Astrocyte (in vitro differentiated cells and primary cell): ENCODE results near the gene MAP1B. TPM values are rescaled to one million over a fixed set of nuclear protein-coding genes. Genes with fewer than 3 reads are reported as not detected.

ENCODE experiments used
- DNase-seq: peaks from one replicate; pipeline ENCODE4 v3.0.0-alpha.2; 2010; ENCODE audit warnings: low read depth
- FAIRE-seq: peaks from 2 replicates; lab custom pipeline; 2011; peaks lifted over from hg19 to GRCh38; lab: Jason Lieb, UNC
- H2AFZ ChIP-seq: 2 replicates; pipeline ENCODE4 v1.6.0; 2012; ENCODE audit warnings: low read depth, low read length, inconsistent platforms
- H3K27ac ChIP-seq: 2 replicates; pipeline ENCODE4 v1.5.1; 2011; ENCODE audit warnings: low read depth, low read length, inconsistent platforms
- H3K27me3 ChIP-seq: 2 replicates; pipeline ENCODE4 v1.6.0; 2011; ENCODE audit warnings: low read length, inconsistent platforms; ENCODE audit not compliant: insufficient read depth
- H3K36me3 ChIP-seq: 2 replicates; pipeline ENCODE4 v1.5.1; 2011; ENCODE audit warnings: low read length, inconsistent platforms; ENCODE audit not compliant: insufficient read depth
- H3K4me1 ChIP-seq: 2 replicates; pipeline ENCODE4 v1.5.1; 2011; ENCODE audit warnings: low read length, inconsistent platforms; ENCODE audit not compliant: insufficient read depth
- H3K4me2 ChIP-seq: 2 replicates; pipeline ENCODE4 v1.6.0; 2012; ENCODE audit warnings: low read length, inconsistent platforms
- H3K4me3 ChIP-seq: 2 replicates; pipeline ENCODE4 v1.5.1; 2011; ENCODE audit warnings: low read depth, mild to moderate bottlenecking, low read length, inconsistent platforms; ENCODE audit not compliant: insufficient read depth
- H3K79me2 ChIP-seq: 2 replicates; pipeline ENCODE4 v1.6.0; 2012; ENCODE audit warnings: mild to moderate bottlenecking, low read length, inconsistent platforms; ENCODE audit not compliant: insufficient read depth
- H3K9ac ChIP-seq: 2 replicates; pipeline ENCODE4 v1.6.0; 2012; ENCODE audit warnings: mild to moderate bottlenecking, low read length, inconsistent platforms
- H3K9me3 ChIP-seq: 2 replicates; pipeline ENCODE4 v1.5.1; 2012; ENCODE audit warnings: low read depth, mild to moderate bottlenecking, low read length, inconsistent platforms; ENCODE audit not compliant: insufficient read depth
- H4K20me1 ChIP-seq: 2 replicates; pipeline ENCODE4 v1.6.0; 2012; ENCODE audit warnings: low read length, inconsistent platforms; ENCODE audit not compliant: insufficient read depth
- H3K27ac Mint-ChIP-seq: one replicate; pipeline ENCODE4 v1.8.0; 2021; ENCODE audit warnings: mild to moderate bottlenecking, mixed read lengths; ENCODE audit not compliant: unreplicated experiment
- H3K27me3 Mint-ChIP-seq: one replicate; pipeline ENCODE4 v1.8.0; 2021; ENCODE audit warnings: low read depth, mixed read lengths; ENCODE audit not compliant: unreplicated experiment
- H3K36me3 Mint-ChIP-seq: one replicate; pipeline ENCODE4 v1.8.0; 2021; ENCODE audit warnings: low read depth, mixed read lengths; ENCODE audit not compliant: unreplicated experiment
- H3K4me1 Mint-ChIP-seq: one replicate; pipeline ENCODE4 v1.8.0; 2021; ENCODE audit warnings: low read depth, mixed read lengths; ENCODE audit not compliant: unreplicated experiment
- H3K4me3 Mint-ChIP-seq: one replicate; pipeline ENCODE4 v1.8.0; 2021; ENCODE audit warnings: mild to moderate bottlenecking, moderate library complexity, mixed read lengths; ENCODE audit not compliant: unreplicated experiment
- H3K9me3 Mint-ChIP-seq: one replicate; pipeline ENCODE4 v1.8.0; 2021; ENCODE audit warnings: mild to moderate bottlenecking, mixed read lengths; ENCODE audit not compliant: unreplicated experiment
- EZH2 ChIP-seq: IDR thresholded peaks from 2 replicates; pipeline ENCODE4 v1.6.1; 2012; ENCODE audit warnings: mild to moderate bottlenecking, low read length, inconsistent platforms; ENCODE audit not compliant: insufficient read depth
- total RNA-seq: library from RNA; stranded (reverse); gene quantifications from 2 replicates; pipeline ENCODE4 v1.2.1, GENCODE V29; 2021
- TF ChIP-seq, protein P1 (sequence below): IDR thresholded peaks from 2 replicates; pipeline ENCODE4 v1.5.1; 2011; ENCODE audit warnings: low read depth, mild to moderate bottlenecking, inconsistent platforms, low read length, moderate library complexity; ENCODE audit not compliant: insufficient read depth

Gene MAP1B
- total RNA-seq, 1 donor from 2014 or later, result 476 TPM

DNA sequence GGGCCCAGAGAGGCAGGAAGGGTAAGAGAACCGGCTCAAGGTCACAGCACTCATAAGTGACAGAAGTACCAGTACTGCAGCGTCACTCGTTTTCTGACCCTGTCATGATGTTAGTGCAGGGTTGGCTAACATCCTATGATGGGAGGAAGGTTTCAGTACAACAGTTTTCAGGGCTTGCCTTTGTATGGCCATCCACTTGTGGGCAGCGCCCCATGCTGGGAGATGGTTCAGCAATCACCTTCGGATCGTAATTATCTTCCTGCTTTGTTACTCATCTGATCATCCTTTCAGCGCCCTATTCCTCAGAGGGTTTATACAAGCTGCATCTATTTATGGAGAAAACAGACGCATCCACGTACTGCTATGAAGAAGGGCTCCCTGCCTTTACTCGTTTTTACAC, 2.4 kb downstream of the MAP1B start:
- Histone ChIP-seq H3K4me1 (peaks cover 28% of the 10 kb centered on the region), H2AFZ (no peak overlapping the region), H3K27ac (peak overlapping the region; percentile 15), H4K20me1 (peaks cover 54% of the 10 kb centered on the region), H3K4me2 (peak overlapping the region; percentile 97), H3K9me3 (no peaks in the 10 kb centered on the region), H3K4me3 (peak overlapping the region; percentile 94), H3K9ac (peak overlapping the region; percentile 93), H3K36me3 (peaks cover 9% of the 10 kb centered on the region), H3K27me3 (no peaks in the 10 kb centered on the region), H3K79me2 (peaks cover 73% of the 10 kb centered on the region)
- H3K27ac Mint-ChIP-seq, result peak overlapping the region; percentile 50
- H3K9me3 Mint-ChIP-seq, result no peaks in the 10 kb centered on the region
- no peaks in the 10 kb centered on the region for H3K27me3 Mint-ChIP-seq
- H3K36me3 Mint-ChIP-seq, result peaks cover 13% of the 10 kb centered on the region
- peak overlapping the region; percentile 98 for H3K4me3 Mint-ChIP-seq
- peaks cover 39% of the 10 kb centered on the region for H3K4me1 Mint-ChIP-seq
- DNase-seq, result peak; percentile 46
- TF ChIP-seq EZH2, result no peak
- TF ChIP-seq, protein P1, sequence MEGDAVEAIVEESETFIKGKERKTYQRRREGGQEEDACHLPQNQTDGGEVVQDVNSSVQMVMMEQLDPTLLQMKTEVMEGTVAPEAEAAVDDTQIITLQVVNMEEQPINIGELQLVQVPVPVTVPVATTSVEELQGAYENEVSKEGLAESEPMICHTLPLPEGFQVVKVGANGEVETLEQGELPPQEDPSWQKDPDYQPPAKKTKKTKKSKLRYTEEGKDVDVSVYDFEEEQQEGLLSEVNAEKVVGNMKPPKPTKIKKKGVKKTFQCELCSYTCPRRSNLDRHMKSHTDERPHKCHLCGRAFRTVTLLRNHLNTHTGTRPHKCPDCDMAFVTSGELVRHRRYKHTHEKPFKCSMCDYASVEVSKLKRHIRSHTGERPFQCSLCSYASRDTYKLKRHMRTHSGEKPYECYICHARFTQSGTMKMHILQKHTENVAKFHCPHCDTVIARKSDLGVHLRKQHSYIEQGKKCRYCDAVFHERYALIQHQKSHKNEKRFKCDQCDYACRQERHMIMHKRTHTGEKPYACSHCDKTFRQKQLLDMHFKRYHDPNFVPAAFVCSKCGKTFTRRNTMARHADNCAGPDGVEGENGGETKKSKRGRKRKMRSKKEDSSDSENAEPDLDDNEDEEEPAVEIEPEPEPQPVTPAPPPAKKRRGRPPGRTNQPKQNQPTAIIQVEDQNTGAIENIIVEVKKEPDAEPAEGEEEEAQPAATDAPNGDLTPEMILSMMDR, result no peak
- FAIRE-seq, result no peak

DNA sequence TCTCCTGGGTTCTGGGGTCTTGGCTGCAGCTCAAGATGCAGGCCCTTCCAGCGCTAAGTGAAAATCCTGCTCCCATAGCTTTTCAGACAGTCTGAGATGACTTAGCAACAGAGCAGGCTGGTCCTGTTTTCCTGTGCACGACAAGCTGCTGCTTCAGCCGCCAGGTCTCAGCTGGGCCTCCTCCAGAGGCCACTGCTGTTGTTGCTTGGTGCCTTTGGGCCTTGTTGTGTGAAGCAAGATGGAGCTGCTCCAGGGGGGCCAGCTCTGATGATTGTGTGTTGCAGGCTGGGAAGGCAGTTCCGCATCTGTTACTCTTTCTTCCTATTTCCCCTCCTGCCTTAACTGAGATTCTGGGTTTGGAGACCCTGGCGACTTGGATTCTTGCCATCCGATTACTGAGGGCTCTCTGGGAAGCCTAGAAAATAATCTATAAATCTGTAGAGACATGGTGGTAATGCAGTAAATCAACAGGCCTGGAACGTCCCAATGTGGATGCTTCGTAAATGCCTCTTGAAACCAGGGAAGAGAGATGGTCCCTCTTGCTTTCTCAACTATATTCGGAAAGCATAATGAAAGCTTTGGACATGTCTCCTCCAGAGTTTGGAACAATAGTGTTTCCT, 3.2 kb downstream of the MAP1B start:
- H2AFZ ChIP-seq, result peak overlapping the region; percentile 7
- H3K36me3 Mint-ChIP-seq, result peaks cover 21% of the 10 kb centered on the region
- no peaks in the 10 kb centered on the region for H3K27me3 Mint-ChIP-seq
- peak overlapping the region; percentile 69 for H3K27ac Mint-ChIP-seq
- H3K27ac ChIP-seq, result peak overlapping the region; percentile 21
- peak overlapping the region; percentile 97 for H3K4me2 ChIP-seq
- peaks cover 28% of the 10 kb centered on the region for H3K4me1 ChIP-seq
- DNase-seq (no peak), FAIRE-seq (no peak)
- peaks cover 62% of the 10 kb centered on the region for H4K20me1 ChIP-seq
- peaks cover 39% of the 10 kb centered on the region for H3K4me1 Mint-ChIP-seq
- TF ChIP-seq, protein P1, result no peak
- TF ChIP-seq EZH2, result no peak
- H3K9me3 Mint-ChIP-seq, result no peaks in the 10 kb centered on the region
- no peaks in the 10 kb centered on the region for H3K9me3 ChIP-seq
- no peaks in the 10 kb centered on the region for H3K27me3 ChIP-seq
- peaks cover 82% of the 10 kb centered on the region for H3K79me2 ChIP-seq
- H3K36me3 ChIP-seq, result peaks cover 11% of the 10 kb centered on the region
- H3K4me3 Mint-ChIP-seq, result peak overlapping the region; percentile 98
- peak overlapping the region; percentile 94 for H3K4me3 ChIP-seq
- H3K9ac ChIP-seq, result peak overlapping the region; percentile 93

DNA sequence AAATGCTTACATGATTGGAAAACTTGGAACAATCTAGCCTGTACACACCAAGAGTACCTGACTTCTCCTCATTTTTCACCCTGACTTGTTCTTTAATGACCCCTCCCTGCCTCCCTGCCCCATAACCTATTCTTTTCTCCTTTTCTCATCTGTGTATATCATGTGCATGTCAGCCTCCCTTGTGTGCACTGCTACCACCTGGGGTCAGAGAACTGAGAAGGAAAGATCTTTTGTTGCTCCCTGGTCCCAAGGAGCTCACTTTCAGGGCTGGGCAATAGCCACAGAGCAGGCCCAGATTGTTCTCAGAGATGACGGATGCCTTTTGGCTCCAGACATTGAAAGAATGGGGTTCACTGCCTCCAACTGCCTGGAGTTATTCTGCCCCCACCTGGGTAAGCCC, 5.1 kb downstream of the MAP1B start:
- no peak for TF ChIP-seq EZH2
- TF ChIP-seq, protein P1, result no peak
- peaks cover 100% of the 10 kb centered on the region for H3K79me2 ChIP-seq
- no peak for FAIRE-seq
- no peaks in the 10 kb centered on the region for H3K27me3 ChIP-seq
- H3K9ac ChIP-seq, result peak overlapping the region; percentile 93
- Mint-ChIP-seq H3K4me3 (peak overlapping the region; percentile 75), H3K4me1 (peaks cover 42% of the 10 kb centered on the region), H3K27me3 (no peaks in the 10 kb centered on the region), H3K36me3 (peaks cover 30% of the 10 kb centered on the region), H3K9me3 (no peaks in the 10 kb centered on the region), H3K27ac (peak overlapping the region; percentile 15)
- no peaks in the 10 kb centered on the region for H3K9me3 ChIP-seq
- peaks cover 29% of the 10 kb centered on the region for H3K36me3 ChIP-seq
- no peak for DNase-seq
- no peak overlapping the region for H2AFZ ChIP-seq
- H3K4me3 ChIP-seq, result no peak overlapping the region
- peak overlapping the region; percentile 97 for H3K4me2 ChIP-seq
- peaks cover 28% of the 10 kb centered on the region for H3K4me1 ChIP-seq
- H4K20me1 ChIP-seq, result peaks cover 77% of the 10 kb centered on the region
- no peak overlapping the region for H3K27ac ChIP-seq
